Endothelial cell of umbilical vein (primary cell): ENCODE results near the gene KIAA1549.

ENCODE experiments used
- CTCF ChIP-seq, 2 donors: IDR thresholded peaks; 1 replicate in 1 of 2; 2 replicates in 1 of 2; pipeline ENCODE4 v1.5.1; 2011; ENCODE audit warnings: low read length in 2 of 2, mild to moderate bottlenecking in 2 of 2, moderate library complexity in 2 of 2, control low read depth in 1 of 2, inconsistent platforms in 1 of 2, low read depth in 1 of 2; ENCODE audit not compliant: insufficient read depth in 1 of 2; ENCODE audit errors: extremely low read depth in 1 of 2
- EZH2 ChIP-seq: IDR thresholded peaks from 2 replicates; pipeline ENCODE4 v1.6.1; 2012; ENCODE audit warnings: borderline replicate concordance, low read depth, mild to moderate bottlenecking, moderate library complexity, low read length, inconsistent platforms; ENCODE audit not compliant: severe bottlenecking
- FOS ChIP-seq: IDR thresholded peaks from 2 replicates; pipeline ENCODE4 v1.6.1; 2011; ENCODE audit warnings: mild to moderate bottlenecking, low read length, moderate library complexity, borderline replicate concordance; ENCODE audit not compliant: insufficient read depth
- GATA2 ChIP-seq: IDR thresholded peaks from 2 replicates; pipeline ENCODE4 v1.7.0; 2011; ENCODE audit warnings: low read depth, mild to moderate bottlenecking, moderate library complexity, mixed read lengths, low read length; ENCODE audit not compliant: insufficient read length, insufficient read depth
- MAX ChIP-seq: IDR thresholded peaks from 2 replicates; pipeline ENCODE4 v1.6.1; 2011; ENCODE audit not compliant: insufficient read depth, insufficient read length
- MYC ChIP-seq: IDR thresholded peaks from one replicate; pipeline ENCODE4 v1.6.1; 2011; ENCODE audit warnings: mild to moderate bottlenecking, low read depth, low read length
- POLR2A ChIP-seq: IDR thresholded peaks from 2 replicates; pipeline ENCODE4 v1.6.1; 2012; ENCODE audit warnings: low read depth, mild to moderate bottlenecking, control low read depth, low read length
- POLR2AphosphoS5 ChIP-seq: IDR thresholded peaks from 2 replicates; pipeline ENCODE4 v1.6.1; 2012; ENCODE audit warnings: low read depth, mild to moderate bottlenecking, control low read depth, low read length, moderate library complexity; ENCODE audit not compliant: insufficient read depth

- no peak for TF ChIP-seq CTCF (IDR thresholded peaks at IDR 0.05; ENCODE audit: extremely low read depth in 1 of 2, insufficient read depth in 1 of 2, low read depth in 1 of 2, low read length in 2 of 2)
- TF ChIP-seq EZH2, result no peak
- no peak for TF ChIP-seq POLR2A
- no peak for TF ChIP-seq FOS
- no peak for TF ChIP-seq POLR2AphosphoS5
- TF ChIP-seq MYC, result no peak
- TF ChIP-seq MAX, result no peak
- TF ChIP-seq GATA2, result no peak
Measured at GRCh38 chr7:138843632-138844580, 137.3 kb downstream of the KIAA1549 start.
